HUES64 (cell line): ENCODE measurements around the gene FNBP1. TPM values are rescaled to one million over a fixed set of nuclear protein-coding genes. Genes with fewer than 3 reads are reported as not detected.

Source experiments
- H3K27ac ChIP-seq: 2 replicates; pipeline ENCODE4 v1.7.0; 2013; ENCODE audit warnings: low read depth, low read length, inconsistent platforms
- H3K27me3 ChIP-seq: 2 replicates; pipeline ENCODE4 v1.6.1; 2013; ENCODE audit warnings: mild to moderate bottlenecking, low read length; ENCODE audit not compliant: insufficient read depth
- H3K36me3 ChIP-seq: 2 replicates; pipeline ENCODE4 v1.6.1; 2013; ENCODE audit warnings: mild to moderate bottlenecking, low read length; ENCODE audit not compliant: insufficient read depth
- H3K4me1 ChIP-seq: 2 replicates; pipeline ENCODE4 v1.6.1; 2013; ENCODE audit warnings: mild to moderate bottlenecking, low read length, moderate library complexity; ENCODE audit not compliant: insufficient read depth
- H3K4me3 ChIP-seq: 2 replicates; pipeline ENCODE4 v1.5.1; 2013; ENCODE audit warnings: mild to moderate bottlenecking, low read length, moderate library complexity
- H3K9ac ChIP-seq: 2 replicates; pipeline ENCODE4 v1.6.1; 2013; ENCODE audit warnings: mild to moderate bottlenecking, low read depth, low read length
- H3K9me3 ChIP-seq: 2 replicates; pipeline ENCODE4 v1.6.1; 2013; ENCODE audit warnings: low read depth, low read length; ENCODE audit not compliant: insufficient read depth
- WGBS: fragments of 150-250, 120-280 bp; methylation state at CpG from one replicate; pipeline ENCODE4 v1.1.7; 2013; ENCODE audit warnings: missing lambda C conversion rate; 5-methylcytosine and 5-hydroxymethylcytosine counted together
- polyA plus RNA-seq, 2 experiments: library from polyadenylated mRNA; stranded (reverse); fragments of 50-300 nt; gene quantifications; one replicate each; pipeline ENCODE4 v1.2.3, GENCODE V29; 2013

FNBP1 gene
- polyA plus RNA-seq (2013, experiment 1 of 2): 20.3 TPM
- polyA plus RNA-seq (2013, experiment 2 of 2): 23.6 TPM

DNA sequence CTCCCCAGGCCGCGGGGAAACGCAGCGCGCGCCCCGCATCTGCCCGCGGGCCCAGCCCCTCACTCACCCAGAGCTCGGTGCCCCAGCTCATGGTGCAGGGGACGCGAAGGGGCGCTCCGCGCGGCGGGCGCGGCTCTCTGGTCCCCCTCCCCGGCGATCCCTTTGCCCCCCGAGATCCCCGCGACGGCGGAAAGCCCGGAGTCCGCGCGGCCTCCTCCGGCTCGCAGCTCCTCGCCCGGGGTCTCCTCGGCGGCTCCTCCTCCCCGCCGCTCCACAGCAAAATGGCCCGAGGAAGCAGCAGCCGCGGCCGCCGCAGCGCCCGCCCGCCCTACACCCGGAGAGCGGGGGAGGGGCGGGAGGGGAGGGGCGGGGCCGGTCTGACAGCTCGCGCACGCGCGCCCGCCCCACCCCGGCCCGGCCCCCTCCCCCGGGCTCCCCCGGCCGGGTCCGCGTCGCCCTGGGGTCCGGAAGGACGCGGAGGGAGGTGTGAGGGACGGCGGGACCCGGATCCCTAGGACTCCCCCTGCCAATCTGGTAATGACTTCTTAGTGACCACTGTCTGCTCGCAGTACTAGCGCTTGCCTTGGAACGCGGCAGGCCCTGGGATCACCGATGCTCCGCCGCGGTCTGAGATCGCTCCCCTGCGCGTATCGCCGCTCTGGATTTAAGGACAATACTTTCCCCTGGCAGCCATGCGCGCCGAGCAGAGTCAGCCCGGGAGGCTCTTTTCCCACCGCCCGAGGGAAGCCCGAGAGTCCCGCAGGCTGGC is at the start of gene FNBP1:
TSS of gene FNBP1 (minus strand) at position 305 of the 769 bp plus-strand sequence. CDS start at position 91, 214 bp downstream.
- Histone ChIP-seq H3K36me3 (no peaks in the 10 kb centered on the region), H3K9ac (peak within 1 kb of the TSS; percentile 78), H3K4me3 (peak within 1 kb of the TSS; percentile 92), H3K9me3 (no peaks in the 10 kb centered on the region), H3K4me1 (peaks cover 22% of the 10 kb centered on the region; the same call in 1 of the 2 replicates), H3K27ac (peak within 1 kb of the TSS; percentile 81; the same call in 1 of the 2 replicates), H3K27me3 (peaks cover 14% of the 10 kb centered on the region)
- WGBS: under 1% methylated on average over 88 of the region's 92 CpGs

DNA sequence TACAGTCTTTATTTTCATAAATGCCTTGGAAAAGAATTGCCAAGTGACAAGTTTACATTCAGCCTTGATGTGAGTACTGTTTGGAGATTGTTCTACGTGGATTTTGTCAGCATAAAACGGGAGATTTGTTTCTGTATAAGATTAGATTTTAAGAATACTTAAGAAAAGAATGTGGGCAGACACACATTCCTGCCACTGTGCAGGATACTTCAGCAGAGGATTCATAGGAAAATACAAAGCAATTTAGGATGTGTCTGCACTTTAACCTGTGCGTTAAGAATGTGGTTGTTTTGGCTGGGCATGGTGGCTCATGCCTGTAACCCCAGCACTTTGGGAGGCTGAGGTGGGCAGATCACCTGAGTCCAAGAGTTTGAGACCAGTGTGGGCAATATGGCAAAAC is 47.9 kb upstream of the FNBP1 start:
- Histone ChIP-seq H3K27me3 (no peaks in the 10 kb centered on the region), H3K4me3 (no peak overlapping the region), H3K9ac (no peak overlapping the region), H3K4me1 (no peaks in the 10 kb centered on the region), H3K9me3 (no peaks in the 10 kb centered on the region), H3K27ac (no peak overlapping the region), H3K36me3 (peaks cover 68% of the 10 kb centered on the region)
- 93% methylated on average over 3 of the region's 3 CpGs for whole genome bisulfite sequencing

DNA sequence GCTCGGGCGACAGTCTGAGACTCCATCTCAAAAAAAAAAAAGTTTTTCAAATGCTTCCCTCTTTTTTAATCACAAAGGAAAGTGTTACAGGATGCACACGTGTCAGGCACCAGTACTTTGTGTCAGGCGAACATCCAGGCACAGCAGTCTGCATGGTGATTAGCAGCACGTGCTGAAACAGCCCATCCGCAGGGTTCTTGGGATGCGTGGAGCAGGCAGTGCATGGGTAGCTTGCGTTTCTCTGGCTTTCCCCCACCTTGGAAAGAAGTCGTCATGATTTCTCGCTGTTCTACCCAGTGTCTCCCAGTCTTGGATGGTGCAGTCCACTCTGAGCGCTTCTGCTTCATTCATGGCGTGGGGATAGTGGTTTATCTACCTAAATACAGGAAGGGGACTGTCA is 46.2 kb upstream of the FNBP1 start:
- H3K27ac ChIP-seq: no peak overlapping the region
- H3K36me3 ChIP-seq: peaks cover 62% of the 10 kb centered on the region
- H3K27me3 ChIP-seq: no peaks in the 10 kb centered on the region
- no peaks in the 10 kb centered on the region for H3K9me3 ChIP-seq
- no peak overlapping the region for H3K4me3 ChIP-seq
- 93% methylated on average over 12 of the region's 12 CpGs for WGBS
- no peaks in the 10 kb centered on the region for H3K4me1 ChIP-seq
- H3K9ac ChIP-seq: no peak overlapping the region

GRCh38 chr9:130088051-130088450 is 45.1 kb upstream of the FNBP1 start:
- no peak overlapping the region for H3K9ac ChIP-seq
- H3K27ac ChIP-seq: no peak overlapping the region
- H3K9me3 ChIP-seq: no peaks in the 10 kb centered on the region
- H3K36me3 ChIP-seq: peaks cover 60% of the 10 kb centered on the region
- WGBS: 95% methylated on average over 6 of the region's 6 CpGs
- no peaks in the 10 kb centered on the region for H3K4me1 ChIP-seq
- H3K27me3 ChIP-seq: no peaks in the 10 kb centered on the region
- H3K4me3 ChIP-seq: no peak overlapping the region

- Histone ChIP-seq H3K9ac (no peak overlapping the region), H3K4me3 (no peak overlapping the region), H3K9me3 (no peaks in the 10 kb centered on the region), H3K36me3 (peaks cover 60% of the 10 kb centered on the region), H3K27me3 (no peaks in the 10 kb centered on the region), H3K27ac (no peak overlapping the region), H3K4me1 (no peaks in the 10 kb centered on the region)
- whole genome bisulfite sequencing: 94% methylated on average over 7 of the region's 7 CpGs
Observed at GRCh38 chr9:130084337-130084736, 41.3 kb upstream of the FNBP1 start.

- Histone ChIP-seq H3K9me3 (no peaks in the 10 kb centered on the region), H3K27ac (no peak overlapping the region), H3K4me3 (no peak overlapping the region), H3K9ac (no peak overlapping the region), H3K36me3 (peaks cover 60% of the 10 kb centered on the region), H3K27me3 (no peaks in the 10 kb centered on the region), H3K4me1 (no peaks in the 10 kb centered on the region; the same call in 1 of the 2 replicates)
- 95% methylated on average over 3 of the region's 3 CpGs for WGBS
Observed at GRCh38 chr9:130078547-130078946, 35.6 kb upstream of the FNBP1 start.

- 71% methylated on average over 2 of the region's 2 CpGs for WGBS
- H3K9ac ChIP-seq: no peak overlapping the region
- H3K4me3 ChIP-seq: no peak overlapping the region
- H3K36me3 ChIP-seq: peaks cover 24% of the 10 kb centered on the region
- no peaks in the 10 kb centered on the region for H3K9me3 ChIP-seq
- peak overlapping the region; percentile 36; the same call in 1 of the 2 replicates for H3K27ac ChIP-seq
- no peaks in the 10 kb centered on the region for H3K27me3 ChIP-seq
- peaks cover 5% of the 10 kb centered on the region; the same call in 1 of the 2 replicates for H3K4me1 ChIP-seq
Observed at GRCh38 chr9:130073373-130073772, 30.4 kb upstream of the FNBP1 start.

DNA sequence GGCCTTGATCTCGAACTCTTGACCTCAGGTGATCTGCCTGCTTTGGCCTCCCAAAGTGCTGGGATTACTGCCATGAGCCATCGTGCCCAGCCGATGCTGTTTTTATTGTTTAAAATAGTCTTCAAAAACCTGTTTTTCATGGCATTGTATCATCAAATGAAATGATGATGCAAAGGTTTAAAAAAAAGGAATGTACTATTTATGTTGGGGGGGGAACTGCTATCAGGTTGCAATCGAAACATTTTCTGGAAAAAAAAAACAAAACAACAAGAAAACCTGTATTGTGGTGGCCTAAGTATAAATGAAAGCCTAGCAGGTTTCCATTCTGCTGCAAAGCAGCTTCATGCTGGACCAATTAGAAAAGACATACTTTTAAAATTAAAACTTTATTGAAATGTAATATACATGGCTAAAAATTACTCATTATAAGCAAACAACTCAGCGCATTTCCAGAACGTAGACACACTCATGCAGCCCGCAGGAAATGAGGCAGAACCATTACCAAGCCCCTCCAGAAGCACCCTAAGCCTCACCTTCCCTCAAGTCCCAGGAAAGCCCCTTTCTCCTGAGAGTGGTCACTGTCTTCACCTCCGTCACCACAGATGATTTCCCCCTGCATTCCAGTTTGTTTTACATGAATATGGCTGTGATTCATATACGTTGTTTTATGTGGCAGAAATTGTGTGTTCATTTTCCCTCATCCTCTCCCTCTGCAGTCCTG is 29.7 kb upstream of the FNBP1 start:
- H3K36me3 ChIP-seq: peaks cover 20% of the 10 kb centered on the region
- no peaks in the 10 kb centered on the region for H3K9me3 ChIP-seq
- no peak overlapping the region for H3K4me3 ChIP-seq
- H3K4me1 ChIP-seq: peaks cover 5% of the 10 kb centered on the region; the same call in 1 of the 2 replicates
- H3K9ac ChIP-seq: no peak overlapping the region
- no peaks in the 10 kb centered on the region for H3K27me3 ChIP-seq
- WGBS: 89% methylated on average over 8 of the region's 9 CpGs
- H3K27ac ChIP-seq: peak overlapping the region; percentile 36; the same call in 1 of the 2 replicates

DNA sequence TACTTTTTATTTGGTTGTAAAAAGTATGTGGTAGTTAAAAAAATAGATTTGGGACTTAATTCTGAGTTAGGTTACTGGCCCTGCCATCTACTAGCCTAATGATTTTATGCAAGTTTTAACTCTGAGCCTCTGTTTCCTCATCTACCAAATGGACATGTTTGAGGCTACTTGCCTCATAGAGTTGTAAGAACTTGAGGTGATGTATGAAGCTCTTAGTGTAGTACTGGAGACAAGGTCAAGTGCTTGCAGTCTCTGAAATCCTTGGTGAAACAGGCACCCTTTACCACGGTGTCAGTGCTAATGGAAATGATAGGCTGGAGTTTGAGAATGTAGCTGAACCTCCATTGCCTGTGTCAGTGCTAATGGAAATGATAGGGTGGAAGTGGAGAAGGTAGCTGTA is 26.1 kb upstream of the FNBP1 start:
- no peaks in the 10 kb centered on the region for H3K27me3 ChIP-seq
- H3K9ac ChIP-seq: no peak overlapping the region
- H3K27ac ChIP-seq: no peak overlapping the region
- H3K36me3 ChIP-seq: no peaks in the 10 kb centered on the region
- H3K4me1 ChIP-seq: peaks cover 5% of the 10 kb centered on the region; the same call in 1 of the 2 replicates
- H3K4me3 ChIP-seq: no peak overlapping the region
- no peaks in the 10 kb centered on the region for H3K9me3 ChIP-seq
- WGBS: 97% methylated on average over 1 of the region's 1 CpG

DNA sequence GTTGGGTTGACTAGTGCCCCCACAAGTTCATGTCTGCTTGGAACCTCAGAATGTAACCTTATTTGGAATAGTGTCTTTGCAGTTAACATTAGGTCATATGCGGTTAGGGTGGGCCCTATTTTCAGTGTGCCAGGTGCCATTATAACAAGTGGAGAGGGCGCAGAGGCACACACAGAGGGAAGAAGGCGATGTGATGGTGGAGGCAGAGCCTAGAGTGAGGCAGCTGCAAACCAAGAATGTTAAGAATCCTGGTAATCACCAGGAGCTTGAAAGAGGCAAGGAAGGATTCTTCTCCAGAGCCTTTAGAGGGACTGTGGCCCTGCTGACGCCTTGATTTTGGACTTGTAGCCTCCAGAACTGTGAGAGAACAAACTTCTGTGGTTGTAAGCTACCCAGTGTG is 21.6 kb upstream of the FNBP1 start:
- Histone ChIP-seq H3K36me3 (no peaks in the 10 kb centered on the region), H3K27ac (no peak overlapping the region), H3K4me3 (no peak overlapping the region), H3K9ac (no peak overlapping the region), H3K9me3 (no peaks in the 10 kb centered on the region), H3K27me3 (no peaks in the 10 kb centered on the region), H3K4me1 (no peaks in the 10 kb centered on the region)
- 89% methylated on average over 4 of the region's 4 CpGs for WGBS

DNA sequence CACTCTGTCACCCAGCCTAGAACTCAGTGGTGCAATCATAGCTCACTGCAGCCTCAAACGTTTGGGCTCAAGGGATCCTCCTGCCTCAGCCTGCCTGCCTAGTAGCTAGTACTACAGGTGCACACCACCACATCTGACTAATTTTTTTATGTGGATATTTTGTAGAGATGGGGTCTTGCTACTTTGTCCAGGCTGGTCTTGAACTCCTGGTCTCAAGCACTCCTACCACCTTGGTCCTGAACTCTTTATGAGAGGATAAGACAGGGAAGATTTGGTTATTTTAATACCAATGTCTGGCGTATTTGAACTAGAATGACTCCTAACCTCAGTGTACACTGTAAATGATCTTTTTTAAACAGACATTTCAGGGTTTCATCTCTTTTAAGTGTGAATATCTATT is 19.8 kb upstream of the FNBP1 start:
- H3K9ac ChIP-seq: no peak overlapping the region
- H3K36me3 ChIP-seq: peaks cover 2% of the 10 kb centered on the region; the same call in 1 of the 2 replicates
- 93% methylated on average over 2 of the region's 2 CpGs for WGBS
- no peaks in the 10 kb centered on the region for H3K27me3 ChIP-seq
- no peak overlapping the region for H3K4me3 ChIP-seq
- no peaks in the 10 kb centered on the region for H3K4me1 ChIP-seq
- H3K9me3 ChIP-seq: no peaks in the 10 kb centered on the region
- H3K27ac ChIP-seq: no peak overlapping the region
